ENCODE results near the gene SLC9A6. TPM values are rescaled to one million over a fixed set of nuclear protein-coding genes. Genes with fewer than 3 reads are reported as not detected.

SLC9A6 gene
- 5.3 and 6.3 TPM in 2 replicates for total RNA-seq (2014; rRNA removed; shearing (Covaris generic))

GRCh38 chrX:135985157-135985972 is at the start of gene SLC9A6:
SLC9A6 (plus strand) TSS chrX:135985435; CDS start chrX:135985659, 224 bp downstream.
- DNase-seq (ENCODE audit: low spot score) = peak; percentile 66

GRCh38 chrX:135944486-135944885 is 40.7 kb upstream of the SLC9A6 start:
- no peak for DNase-seq (ENCODE audit: low spot score)

GRCh38 chrX:135951291-135951690 is 33.9 kb upstream of the SLC9A6 start:
- peak; percentile 1 for DNase-seq (ENCODE audit: low spot score)

- DNase-seq (ENCODE audit: low spot score) = peak; percentile 33
These were observed 12.1 kb upstream of the SLC9A6 start for GRCh38 chrX:135973025-135973547.

- DNase-seq (ENCODE audit: low spot score) = peak; percentile 76
These were observed 11.5 kb upstream of the SLC9A6 start, which contains the start of gene MMGT1 for GRCh38 chrX:135973548-135974278. MMGT1 (minus strand) TSS chrX:135973988; CDS start chrX:135973675, 313 bp downstream.

- peak; percentile 4 for DNase-seq (ENCODE audit: low spot score)
These were observed 10.9 kb upstream of the SLC9A6 start for GRCh38 chrX:135974279-135974856.

GRCh38 chrX:135975421-135975820 is 9.8 kb upstream of the SLC9A6 start:
- no peak for DNase-seq (ENCODE audit: low spot score)

- peak; percentile 4 for DNase-seq (ENCODE audit: low spot score)
These were observed 7.6 kb upstream of the SLC9A6 start for GRCh38 chrX:135977611-135978010.

- no peak for DNase-seq (ENCODE audit: low spot score)
These were observed 4.2 kb upstream of the SLC9A6 start for GRCh38 chrX:135981010-135981409.

- DNase-seq (ENCODE audit: low spot score) = no peak
These were observed 3.6 kb upstream of the SLC9A6 start for GRCh38 chrX:135981668-135982067.

GRCh38 chrX:135982860-135983259 is 2.4 kb upstream of the SLC9A6 start:
- no peak for DNase-seq (ENCODE audit: low spot score)

- DNase-seq (ENCODE audit: low spot score) = no peak
These were observed 979 bp upstream of the SLC9A6 start for GRCh38 chrX:135984256-135984655.

- DNase-seq (ENCODE audit: low spot score) = peak; percentile 2
These were observed 461 bp upstream of the SLC9A6 start for GRCh38 chrX:135984791-135985156.

- DNase-seq (ENCODE audit: low spot score) = no peak
These were observed 707 bp downstream of the SLC9A6 start for GRCh38 chrX:135985973-135986310.

GRCh38 chrX:135988245-135988644 is 3.0 kb downstream of the SLC9A6 start:
- no peak for DNase-seq (ENCODE audit: low spot score)

- no peak for DNase-seq (ENCODE audit: low spot score)
These were observed 29.8 kb downstream of the SLC9A6 start for GRCh38 chrX:136015016-136015415.

- DNase-seq (ENCODE audit: low spot score) = no peak
These were observed 31.6 kb downstream of the SLC9A6 start for GRCh38 chrX:136016881-136017280.

GRCh38 chrX:136019226-136019625 is 34.0 kb downstream of the SLC9A6 start:
- no peak for DNase-seq (ENCODE audit: low spot score)

GRCh38 chrX:136021160-136021559 is 35.9 kb downstream of the SLC9A6 start:
- DNase-seq (ENCODE audit: low spot score) = no peak

- no peak for DNase-seq (ENCODE audit: low spot score)
These were observed 36.7 kb downstream of the SLC9A6 start for GRCh38 chrX:136021903-136022302.

- no peak for DNase-seq (ENCODE audit: low spot score)
These were observed 39.9 kb downstream of the SLC9A6 start for GRCh38 chrX:136025091-136025490.

- peak; percentile 73 for DNase-seq (ENCODE audit: low spot score)
These were observed 43.2 kb downstream of the SLC9A6 start for GRCh38 chrX:136028383-136028984.
